Measurements from ENCODE around the gene GFER. TPM values are rescaled to one million over a fixed set of nuclear protein-coding genes. Genes with fewer than 3 reads are reported as not detected.

GFER gene
- total RNA-seq, 1 donor from 2014 or later: 31.6 TPM

DNA sequence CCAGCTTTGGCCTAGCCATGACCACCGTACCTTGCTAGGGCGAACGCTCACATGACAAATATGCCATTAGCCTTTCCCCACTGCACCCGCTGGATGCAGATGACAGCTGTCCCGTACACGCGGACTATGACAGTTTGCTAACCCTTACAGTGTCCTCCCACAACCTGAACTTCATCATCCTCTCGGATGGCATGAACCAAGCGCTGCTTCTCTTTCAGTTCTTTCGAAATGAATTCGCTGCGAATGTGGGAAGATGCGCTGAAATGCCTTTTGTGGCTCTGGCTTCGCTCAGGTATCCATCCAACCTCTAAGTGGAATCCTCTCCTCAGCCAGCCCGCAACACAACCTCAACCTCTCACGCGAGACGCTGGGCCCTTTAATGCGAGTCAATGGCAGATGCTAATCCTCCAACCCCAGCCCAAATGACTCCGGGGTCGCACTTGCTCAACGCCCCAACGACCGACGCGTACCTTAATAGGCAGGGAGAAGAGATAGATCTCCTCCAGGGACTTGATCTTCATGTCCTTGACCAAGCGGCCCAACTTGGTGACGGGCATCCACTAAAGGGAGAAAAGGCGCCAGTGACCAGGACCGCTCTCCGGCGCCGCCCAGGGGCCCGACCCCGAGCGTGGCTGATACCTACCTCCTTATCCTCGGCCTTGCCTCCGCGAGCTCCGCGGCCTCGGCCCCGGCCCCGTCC is 20.0 kb upstream of the GFER start:
- H3K4me3 Mint-ChIP-seq: peak overlapping the region; percentile 92
- no peaks in the 10 kb centered on the region for H3K27me3 Mint-ChIP-seq
- DNase-seq (no peak), ATAC-seq (ENCODE audit: low read depth) (peak; percentile 13)
- ChIA-PET POLR2A (interaction anchor here (0.6 to 9.7 kb wide), 51 partner anchors 7 to 1926 kb away, joined by 3 to 351 read pairs (median 4); partner anchors contain the start of genes ATP6V0C, CHTF18, CRAMP1 and ECI1), CTCF (interaction anchor here (0.7 to 1.5 kb wide), 3 partner anchors 22 to 40 kb away, joined by 3 read pairs; no protein-coding TSS in a partner anchor)
- intact Hi-C loops (cut with micrococcal nuclease): loop anchor here (1.0 to 10.0 kb wide), 7 partner anchors 8 to 1191 kb away; partner anchors contain the start of genes GFER, MSRB1, RNPS1 and TBL3
- H3K27ac Mint-ChIP-seq: peak overlapping the region; percentile 90
- TF ChIP-seq, protein P1, sequence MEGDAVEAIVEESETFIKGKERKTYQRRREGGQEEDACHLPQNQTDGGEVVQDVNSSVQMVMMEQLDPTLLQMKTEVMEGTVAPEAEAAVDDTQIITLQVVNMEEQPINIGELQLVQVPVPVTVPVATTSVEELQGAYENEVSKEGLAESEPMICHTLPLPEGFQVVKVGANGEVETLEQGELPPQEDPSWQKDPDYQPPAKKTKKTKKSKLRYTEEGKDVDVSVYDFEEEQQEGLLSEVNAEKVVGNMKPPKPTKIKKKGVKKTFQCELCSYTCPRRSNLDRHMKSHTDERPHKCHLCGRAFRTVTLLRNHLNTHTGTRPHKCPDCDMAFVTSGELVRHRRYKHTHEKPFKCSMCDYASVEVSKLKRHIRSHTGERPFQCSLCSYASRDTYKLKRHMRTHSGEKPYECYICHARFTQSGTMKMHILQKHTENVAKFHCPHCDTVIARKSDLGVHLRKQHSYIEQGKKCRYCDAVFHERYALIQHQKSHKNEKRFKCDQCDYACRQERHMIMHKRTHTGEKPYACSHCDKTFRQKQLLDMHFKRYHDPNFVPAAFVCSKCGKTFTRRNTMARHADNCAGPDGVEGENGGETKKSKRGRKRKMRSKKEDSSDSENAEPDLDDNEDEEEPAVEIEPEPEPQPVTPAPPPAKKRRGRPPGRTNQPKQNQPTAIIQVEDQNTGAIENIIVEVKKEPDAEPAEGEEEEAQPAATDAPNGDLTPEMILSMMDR (IDR thresholded peaks at IDR 0.05): no peak
- H3K4me1 Mint-ChIP-seq: peaks cover 55% of the 10 kb centered on the region
- H3K9me3 Mint-ChIP-seq: no peaks in the 10 kb centered on the region
- H3K36me3 Mint-ChIP-seq (ENCODE audit: low read depth): peaks cover 45% of the 10 kb centered on the region

DNA sequence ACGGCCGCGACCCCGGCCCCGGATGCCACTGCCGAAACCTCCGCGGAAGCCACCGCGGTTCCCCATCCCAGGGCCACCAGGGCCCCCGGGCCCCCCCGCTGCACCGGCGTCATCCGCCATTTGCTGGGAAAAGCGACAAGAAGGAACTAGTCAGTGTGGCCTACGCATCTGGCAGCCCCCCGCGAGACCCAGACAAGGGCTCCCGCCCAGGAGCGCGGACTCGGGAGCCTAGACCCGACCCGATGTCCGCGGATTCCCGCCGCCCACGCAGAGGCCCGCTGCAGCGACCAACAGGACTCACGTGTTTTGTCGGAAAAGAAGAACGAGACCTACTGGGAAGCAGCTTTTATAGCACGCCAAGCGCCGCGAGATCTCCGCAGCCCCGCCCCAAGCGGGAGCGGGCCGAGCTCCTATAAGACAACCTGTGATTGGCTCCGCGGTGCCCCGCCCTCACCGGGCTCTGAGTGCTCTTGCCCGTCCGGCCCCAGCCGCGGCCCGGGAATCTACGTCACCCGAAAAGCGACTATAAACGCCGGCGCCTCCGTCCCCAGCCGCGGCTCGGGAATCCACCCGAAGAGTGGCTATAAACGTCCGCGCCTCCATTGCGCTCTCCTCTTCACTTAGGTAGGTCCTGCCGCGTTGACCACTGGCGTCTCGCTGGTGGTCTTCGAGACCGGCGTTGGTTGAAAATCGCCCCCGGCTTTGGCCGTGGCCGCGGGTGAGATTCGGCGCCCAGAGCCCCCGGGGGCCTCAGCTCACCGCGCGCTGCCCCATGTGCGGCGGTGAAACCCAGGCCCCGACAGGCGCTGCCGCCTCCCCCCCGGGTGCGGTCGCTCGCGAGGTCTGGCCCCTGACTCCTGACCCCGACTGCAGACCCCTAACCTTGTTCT is 19.2 kb upstream of the GFER start, which contains the start of gene RPS2:
Gene RPS2 (minus strand): TSS at position 321 of the 890 bp plus-strand sequence. CDS start 201 bp downstream, at position 120.
- peak within 1 kb of the TSS; percentile 94 for H3K27ac Mint-ChIP-seq
- POLR2A ChIA-PET: interaction anchor here (0.6 to 9.7 kb wide), 59 partner anchors 9 to 1927 kb away, joined by 3 to 351 read pairs (median 4); partner anchors contain the start of genes ATP6V0C, CHTF18, CRAMP1 and ECI1
- ATAC-seq (ENCODE audit: low read depth): peak; percentile 93
- no peaks in the 10 kb centered on the region for H3K27me3 Mint-ChIP-seq
- CTCF ChIA-PET: interaction anchor here (0.8 to 1.5 kb wide), 3 partner anchors 28 to 176 kb away, joined by 3 read pairs; no protein-coding TSS in a partner anchor
- H3K9me3 Mint-ChIP-seq: no peaks in the 10 kb centered on the region
- peak within 1 kb of the TSS; percentile 92 for H3K4me3 Mint-ChIP-seq
- DNase-seq: peak; percentile 95
- H3K36me3 Mint-ChIP-seq (ENCODE audit: low read depth): peaks cover 45% of the 10 kb centered on the region
- intact Hi-C loops (cut with micrococcal nuclease): loop anchor here (1.0 to 10.0 kb wide), 7 partner anchors 8 to 1190 kb away; partner anchors contain the start of genes GFER, MSRB1, RNPS1 and TBL3
- peaks cover 50% of the 10 kb centered on the region for H3K4me1 Mint-ChIP-seq
- TF ChIP-seq, protein P1 (IDR thresholded peaks at IDR 0.05): no peak

DNA sequence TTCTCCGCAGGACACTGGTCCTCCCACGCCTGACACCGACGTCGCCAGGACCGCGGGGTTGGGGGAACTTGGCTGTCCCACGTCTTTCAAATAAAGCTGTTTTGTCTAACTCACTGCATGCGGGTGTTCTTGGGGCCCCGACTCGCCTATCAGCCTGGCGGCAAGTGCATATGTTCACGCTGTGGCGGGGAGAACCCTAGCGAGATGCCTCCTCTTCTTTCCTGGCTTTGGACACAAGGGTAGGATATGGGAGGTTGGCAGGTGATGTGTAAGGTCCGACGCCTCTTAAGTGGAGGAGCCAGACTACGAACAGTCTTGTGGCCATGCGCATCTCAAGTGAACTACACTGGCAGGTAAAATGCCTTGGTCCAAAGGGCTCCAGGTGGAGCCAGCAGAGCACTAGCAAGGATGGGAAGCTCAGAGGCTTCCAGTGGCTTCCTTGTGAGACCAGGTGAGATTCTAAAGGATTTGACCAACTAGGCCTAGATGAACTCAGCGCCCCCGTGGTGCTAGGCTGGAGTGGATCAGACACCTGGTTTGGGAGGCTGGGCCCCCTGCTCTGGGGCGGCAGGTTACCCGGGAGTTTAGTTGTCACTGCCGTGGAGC is 18.5 kb upstream of the GFER start:
- DNase-seq: no peak
- Mint-ChIP-seq H3K27ac (peak overlapping the region; percentile 94), H3K4me1 (peaks cover 42% of the 10 kb centered on the region), H3K9me3 (no peaks in the 10 kb centered on the region), H3K27me3 (no peaks in the 10 kb centered on the region), H3K36me3 (ENCODE audit: low read depth) (peaks cover 40% of the 10 kb centered on the region), H3K4me3 (peak overlapping the region; percentile 92)
- ATAC-seq (ENCODE audit: low read depth): no peak
- CTCF ChIA-PET: interaction anchor here (0.8 to 1.2 kb wide), 2 partner anchors 27 to 175 kb away, joined by 3 read pairs; no protein-coding TSS in a partner anchor
- intact Hi-C loops (cut with micrococcal nuclease): loop anchor here (2.0 to 10.0 kb wide), 2 partner anchors 43 to 1189 kb away; partner anchors contain the start of gene ZNF598
- TF ChIP-seq, protein P1 (IDR thresholded peaks at IDR 0.05): no peak
- POLR2A ChIA-PET: interaction anchor here (0.5 to 9.7 kb wide), 37 partner anchors 8 to 1158 kb away, joined by 3 to 351 read pairs (median 5); partner anchors contain the start of genes CRAMP1, EME2, FAHD1 and FLYWCH2

DNA sequence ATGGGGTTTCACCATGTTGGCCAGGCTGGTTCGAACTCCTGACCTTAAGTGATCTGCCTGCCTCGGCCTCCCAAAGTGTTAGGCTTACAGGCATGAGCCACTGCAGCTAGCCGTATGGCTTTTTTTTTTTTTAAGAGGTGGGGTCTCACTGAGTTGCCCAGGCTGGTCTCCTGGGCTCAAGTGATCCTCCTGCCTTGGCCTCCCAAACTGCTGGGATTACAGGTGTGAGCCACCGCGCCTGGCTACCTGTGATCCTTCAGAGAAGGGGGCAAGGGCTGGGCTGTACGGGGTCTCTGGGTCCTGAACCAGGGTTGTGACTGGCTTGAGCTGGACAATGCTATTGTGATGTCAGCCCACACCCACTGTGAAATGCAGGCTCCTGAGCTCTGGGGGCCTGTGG is 17.5 kb upstream of the GFER start, which contains the start of gene RNF151:
Gene RNF151 (plus strand): TSS at position 397 of the 400 bp plus-strand sequence. CDS start 26 bp downstream, outside the sequence.
- CTCF ChIA-PET: no interaction called here
- no peaks in the 10 kb centered on the region for H3K9me3 Mint-ChIP-seq
- DNase-seq (no peak), ATAC-seq (ENCODE audit: low read depth) (no peak)
- TF ChIP-seq, protein P1 (IDR thresholded peaks at IDR 0.05): no peak
- intact Hi-C loops (cut with micrococcal nuclease): loop anchor here (10.0 kb wide), 1 partner anchor 1188 kb away; no protein-coding TSS in a partner anchor
- H3K36me3 Mint-ChIP-seq (ENCODE audit: low read depth): peaks cover 33% of the 10 kb centered on the region
- no peaks in the 10 kb centered on the region for H3K27me3 Mint-ChIP-seq
- POLR2A ChIA-PET: interaction anchor here (0.5 to 9.7 kb wide), 5 partner anchors 17 to 568 kb away, joined by 3 to 351 read pairs (median 9); partner anchors contain the start of genes EME2, GFER, MRPS34 and NME3
- peak within 1 kb of the TSS; percentile 92 for H3K4me3 Mint-ChIP-seq
- peaks cover 40% of the 10 kb centered on the region for H3K4me1 Mint-ChIP-seq
- H3K27ac Mint-ChIP-seq: peak within 1 kb of the TSS; percentile 94
